HG02884 (cell line): ENCODE results near the gene PRSS57.

Experiments
- ATAC-seq: cut with Tn5 transposase; IDR thresholded peaks from one replicate; pipeline ENCODE4 v1.9.1; 2021; ENCODE audit warnings: mild to moderate bottlenecking, moderate library complexity; ENCODE audit not compliant: unreplicated experiment

PRSS57 gene

DNA sequence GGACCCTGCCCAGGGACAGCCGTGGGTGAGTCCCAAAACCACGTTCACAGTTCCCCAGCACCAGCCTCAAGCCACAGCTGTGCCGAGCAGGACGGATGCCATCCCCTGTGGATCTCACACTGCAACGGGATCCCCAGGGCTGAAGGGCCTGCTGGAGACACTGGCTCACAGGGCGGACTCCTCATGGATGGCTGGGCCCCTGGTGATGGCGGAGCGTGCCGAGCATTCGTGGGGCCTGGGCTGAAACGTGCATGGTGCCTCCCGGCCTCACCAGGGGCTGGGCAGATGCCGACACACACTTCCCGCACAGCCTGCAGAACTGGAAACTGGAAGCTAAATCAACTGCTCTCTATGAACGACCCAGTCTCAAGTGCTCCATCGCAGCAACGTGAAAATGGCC lies 41.8 kb downstream of the PRSS57 start:
- ATAC-seq, result no peak

DNA sequence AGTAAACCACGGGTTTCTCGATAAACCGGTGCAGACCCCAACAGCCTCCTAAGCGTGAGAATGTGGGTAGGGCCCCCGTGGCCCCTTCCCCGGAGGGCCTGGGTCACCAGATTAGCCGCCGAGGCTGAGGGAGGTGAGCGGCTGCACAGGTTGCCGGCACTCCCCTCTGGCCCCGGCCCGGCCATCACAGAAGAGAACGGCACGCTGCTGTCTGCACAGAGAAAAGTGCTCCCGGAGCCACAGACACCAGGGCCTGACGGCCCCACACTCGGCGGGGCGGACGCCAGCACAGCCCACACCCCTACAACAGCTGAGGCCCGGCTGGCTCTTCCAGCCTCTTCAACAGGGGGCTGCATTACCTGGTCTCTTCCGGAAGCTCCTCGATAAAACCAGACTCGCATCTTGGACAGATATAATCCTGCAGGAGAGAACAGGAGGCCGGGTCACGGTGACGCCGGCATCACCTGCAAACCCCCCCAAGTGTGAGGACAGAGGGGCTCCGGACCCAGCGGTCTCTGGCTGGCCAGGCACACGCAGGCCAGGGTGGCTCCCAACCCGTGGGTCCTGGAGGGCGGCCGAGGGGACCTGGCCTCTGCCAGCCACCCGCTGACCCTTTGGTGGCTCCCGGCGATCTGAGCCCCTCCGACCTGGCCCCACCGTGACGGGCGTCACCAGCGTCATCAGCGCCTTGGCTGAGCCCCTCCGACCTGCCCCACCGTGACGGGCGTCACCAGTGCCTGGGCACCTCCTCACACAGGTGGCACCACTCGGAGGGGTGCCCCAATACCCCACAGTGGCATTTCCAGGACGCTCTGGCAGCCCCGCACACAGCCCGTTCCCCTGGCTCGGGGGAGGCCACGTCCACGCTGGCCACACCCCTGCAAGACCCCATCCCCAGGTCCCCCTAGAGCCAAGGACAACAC lies 42.5 kb downstream of the PRSS57 start:
- ATAC-seq, result no peak

DNA sequence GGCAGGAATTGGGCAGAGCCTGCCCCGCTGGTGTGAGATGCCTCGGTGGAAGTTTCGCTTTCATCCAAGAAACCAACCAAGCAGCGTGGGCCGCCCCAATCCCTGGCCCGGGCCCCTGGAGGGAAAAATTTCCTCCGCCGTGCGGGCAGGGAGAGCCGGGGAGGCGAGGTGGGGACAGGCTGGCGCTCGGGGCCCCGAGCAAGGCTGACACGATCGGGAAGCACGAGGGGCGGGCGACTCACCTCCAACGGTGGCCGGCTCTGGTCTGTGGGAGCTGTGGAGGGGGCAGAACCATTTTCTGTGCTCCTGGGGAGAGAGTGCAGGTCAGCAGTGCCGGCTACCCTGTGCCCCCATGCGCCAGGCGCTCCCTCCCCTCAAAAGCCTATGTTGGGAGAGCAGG lies 43.3 kb downstream of the PRSS57 start:
- ATAC-seq, result no peak

DNA sequence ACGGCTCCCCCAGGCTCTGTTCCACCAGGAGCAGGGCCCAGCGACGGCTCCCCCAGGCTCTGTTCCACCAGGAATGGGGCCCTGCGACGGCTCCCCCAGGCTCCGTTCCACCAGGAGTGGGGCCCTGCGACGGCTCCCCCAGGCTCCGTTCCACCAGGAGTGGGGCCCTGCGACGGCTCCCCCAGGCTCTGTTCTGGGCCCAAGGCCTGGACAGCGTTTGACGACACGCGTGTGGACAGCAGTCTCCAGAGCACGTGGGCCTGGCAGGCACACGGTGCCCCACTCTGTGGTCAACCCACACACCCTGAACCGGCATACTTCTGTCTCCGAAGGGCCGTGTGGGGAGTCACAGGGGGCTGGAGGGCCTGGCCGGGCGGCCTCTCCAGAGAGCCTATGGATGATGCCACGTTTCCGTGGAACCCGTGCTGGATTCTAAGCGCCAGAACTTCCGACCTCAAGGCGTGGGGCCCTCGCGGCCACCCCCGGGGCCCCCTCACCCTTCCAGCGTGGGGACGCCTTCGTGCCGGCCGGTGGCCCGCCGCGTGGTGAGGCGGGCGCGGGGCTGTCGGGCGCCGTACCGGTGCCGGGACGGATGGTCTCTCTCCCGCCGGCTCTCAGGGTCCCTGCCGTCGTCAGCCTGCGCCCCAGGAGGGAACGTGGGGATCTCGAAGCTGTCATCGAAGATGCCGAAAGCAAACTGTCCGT lies 44.0 kb downstream of the PRSS57 start:
- no peak for ATAC-seq

DNA sequence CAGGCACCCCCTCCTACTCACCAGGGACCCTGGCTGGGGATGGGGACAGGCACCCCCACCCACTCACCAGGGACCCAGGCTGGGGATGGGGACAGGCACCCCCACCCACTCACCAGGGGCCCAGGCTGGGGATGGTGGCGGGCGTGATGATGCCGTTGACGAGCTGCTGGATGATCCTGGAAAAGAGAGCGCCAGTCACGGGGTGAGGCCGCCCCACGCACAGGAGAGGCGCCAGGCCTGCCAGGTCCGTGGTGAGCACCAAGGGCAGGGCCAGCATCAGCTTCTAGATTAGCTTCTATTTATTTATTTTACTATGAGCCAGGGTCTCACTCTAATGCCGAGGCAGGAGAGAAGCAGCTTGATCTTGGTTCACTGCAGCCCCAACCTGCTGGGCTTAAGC lies 45.1 kb downstream of the PRSS57 start:
- no peak for ATAC-seq

DNA sequence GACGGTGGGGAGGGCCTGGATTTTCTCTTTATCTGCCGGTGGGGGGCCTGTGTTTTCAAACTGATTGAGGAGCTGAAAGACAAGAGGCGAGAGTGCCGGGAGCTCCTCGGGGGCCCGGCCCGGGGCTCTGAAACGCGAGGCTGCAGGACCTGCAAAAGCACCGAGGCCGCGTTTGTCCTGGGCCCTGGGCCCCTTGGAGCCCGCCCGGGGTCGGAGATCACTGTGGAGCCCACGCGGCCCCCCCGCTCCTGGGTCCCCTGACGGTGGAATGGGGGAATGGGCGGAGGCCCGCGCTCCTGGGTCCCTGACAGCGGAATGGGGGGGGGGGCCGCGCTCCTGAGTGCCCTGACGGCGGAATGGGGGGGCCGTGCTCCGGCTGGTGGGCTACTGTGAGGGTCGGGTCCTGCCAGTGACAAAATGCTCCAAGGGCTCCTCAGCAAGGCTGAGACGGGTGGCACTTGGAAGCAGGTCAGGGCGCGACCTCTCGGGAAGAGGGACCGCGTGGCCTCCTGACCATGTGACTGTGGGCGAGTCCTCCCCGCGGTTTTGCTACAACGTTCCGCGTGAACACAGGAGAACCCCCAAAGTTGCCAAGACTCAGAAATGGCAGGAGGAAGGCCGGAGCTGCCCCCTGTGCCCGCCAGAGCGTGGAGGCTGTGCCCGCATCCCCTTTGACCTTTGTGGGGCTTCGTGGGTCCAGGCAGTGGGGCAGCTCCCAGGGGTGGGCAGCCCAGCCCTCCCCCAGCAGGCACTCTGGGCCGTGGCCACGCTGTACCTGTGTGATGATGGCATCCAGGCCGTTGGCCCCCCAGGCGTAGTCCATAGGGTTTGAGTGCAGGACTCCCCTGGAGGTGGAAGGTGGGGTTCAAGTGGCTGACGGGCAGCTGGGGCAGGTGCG lies 46.1 kb downstream of the PRSS57 start:
- no peak for ATAC-seq

DNA sequence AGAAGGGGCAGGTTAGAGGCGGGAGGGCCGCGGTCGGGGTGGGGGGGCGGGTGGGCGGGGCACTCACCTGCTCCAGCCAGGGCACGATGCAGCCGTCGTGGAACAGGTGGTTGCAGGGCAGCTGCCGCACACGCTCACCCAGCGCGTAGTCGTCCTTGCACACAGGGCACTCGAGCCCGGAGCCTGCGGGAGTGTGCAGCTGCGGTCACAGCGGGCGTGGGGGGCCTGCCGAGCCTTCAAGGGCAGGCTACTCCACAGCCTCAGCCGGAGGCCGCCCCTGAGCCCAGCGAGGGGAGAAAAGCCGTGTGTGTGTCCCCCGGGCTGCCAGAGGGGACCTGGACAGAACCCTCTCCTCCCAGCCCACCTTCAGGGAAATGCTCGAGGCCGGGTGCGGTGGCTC lies 46.9 kb downstream of the PRSS57 start:
- ATAC-seq, result no peak

DNA sequence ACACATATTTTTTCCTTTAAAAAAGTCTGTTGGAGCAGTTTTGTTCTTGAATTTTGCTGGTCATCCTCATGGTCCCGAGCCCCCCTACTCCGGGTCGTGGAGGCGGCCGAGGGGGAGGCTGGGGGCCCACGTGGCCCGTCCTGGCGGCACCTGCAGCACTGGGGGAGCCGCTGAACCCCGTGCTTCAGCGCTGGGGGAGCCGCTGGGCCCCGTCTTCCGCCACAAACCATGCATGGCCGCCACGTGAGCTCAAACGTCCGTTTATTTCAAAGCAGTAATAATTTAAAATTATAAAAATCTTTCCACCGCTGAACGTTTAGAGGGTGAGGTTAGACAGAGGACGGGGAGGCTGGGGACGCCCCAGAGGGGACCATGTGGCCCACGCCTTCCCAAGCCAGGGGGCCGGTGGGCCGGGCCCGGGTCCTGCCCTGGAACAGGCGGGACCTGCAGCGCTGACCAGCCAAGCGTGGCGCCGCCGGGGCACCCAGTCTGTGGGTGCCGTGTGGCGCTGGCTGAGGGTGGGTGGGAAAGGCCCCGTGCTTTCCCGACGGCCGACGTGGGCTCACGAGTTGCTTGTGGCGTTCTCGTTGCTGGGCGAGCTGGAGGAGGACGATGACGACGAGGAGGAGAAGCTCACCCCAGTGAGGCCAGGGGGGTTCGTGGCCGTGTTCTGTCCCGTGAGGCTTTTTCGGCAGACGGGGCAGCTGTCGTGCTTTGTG lies 47.5 kb downstream of the PRSS57 start:
- no peak for ATAC-seq

DNA sequence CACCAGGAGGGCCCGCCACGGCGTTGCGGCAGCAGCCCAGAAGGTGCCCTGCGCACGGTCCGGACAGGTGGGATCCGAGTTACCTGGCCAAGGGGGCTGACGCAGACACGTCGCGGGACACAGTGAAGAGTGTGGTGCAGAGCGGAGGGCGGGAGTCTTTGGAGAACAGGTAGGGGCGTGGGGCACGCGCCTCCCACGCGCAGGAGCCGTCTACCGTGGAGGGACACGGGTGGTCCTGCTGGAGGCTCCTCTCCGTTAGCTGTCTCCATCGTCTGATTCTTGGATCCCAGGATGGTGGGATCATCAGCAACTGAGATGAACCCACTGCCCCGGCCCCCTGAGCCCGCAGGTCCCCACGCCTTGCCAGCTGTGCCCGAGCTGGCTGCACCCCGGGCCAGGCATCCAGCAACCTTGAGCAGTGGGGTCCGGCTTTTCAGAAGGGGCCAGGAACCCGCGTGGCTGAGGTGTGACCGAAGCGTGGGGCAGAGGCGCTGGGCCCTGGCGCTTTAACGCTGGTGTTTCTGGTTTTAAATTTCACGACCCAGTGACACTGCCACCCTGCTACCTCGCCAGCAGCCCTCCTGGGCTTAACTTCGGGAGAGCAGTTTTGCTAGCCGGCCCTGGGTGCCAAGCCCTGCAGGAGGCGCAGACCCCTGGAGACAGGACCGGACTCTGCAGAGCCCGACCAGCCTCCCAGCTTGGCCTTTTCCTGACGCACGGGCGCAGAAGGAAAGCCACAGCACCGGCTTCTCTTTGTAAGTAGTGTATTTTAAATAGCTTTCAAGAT lies 48.3 kb downstream of the PRSS57 start:
- ATAC-seq, result no peak

DNA sequence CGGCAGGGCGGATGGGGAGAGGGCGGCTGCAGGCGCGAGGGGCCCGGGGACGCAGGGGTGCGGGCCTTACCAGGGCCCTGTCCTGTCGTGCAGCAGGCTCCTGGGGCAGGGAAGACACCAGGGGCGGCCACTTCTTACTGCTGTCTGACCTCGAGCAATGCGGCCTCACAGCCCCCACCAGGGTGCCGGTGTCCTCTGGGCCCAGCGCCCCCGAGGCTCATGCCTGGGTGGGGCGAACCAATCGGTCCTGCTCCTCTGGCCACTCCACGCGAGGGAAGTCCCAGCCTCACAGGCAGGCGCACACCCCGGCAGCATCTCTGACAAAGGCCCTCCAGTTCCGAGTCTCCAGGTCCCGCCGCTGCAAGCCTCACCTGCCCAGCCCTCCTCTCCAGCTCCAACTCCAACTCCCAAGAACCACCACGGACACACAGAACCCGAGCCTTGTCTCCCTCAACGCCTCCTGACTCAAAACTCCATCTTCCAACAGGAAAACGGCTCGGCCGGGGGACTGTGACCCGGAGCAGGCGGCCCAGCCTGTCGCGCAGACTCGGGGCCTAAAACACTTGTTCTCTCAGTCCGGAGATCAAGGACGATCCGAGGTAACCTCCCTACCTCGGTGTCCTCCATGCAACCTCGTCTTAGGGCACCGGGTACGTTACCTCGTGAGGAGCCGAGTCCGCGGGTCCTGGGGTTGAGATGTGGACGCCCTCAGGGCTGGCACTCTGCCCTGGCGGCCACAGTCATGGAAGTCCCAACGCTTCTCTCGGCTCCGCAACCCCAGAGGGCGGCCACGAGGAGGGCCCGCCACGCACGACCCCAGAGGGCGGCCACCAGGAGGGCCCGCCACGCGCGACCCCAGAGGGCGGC lies 49.1 kb downstream of the PRSS57 start:
- no peak for ATAC-seq

DNA sequence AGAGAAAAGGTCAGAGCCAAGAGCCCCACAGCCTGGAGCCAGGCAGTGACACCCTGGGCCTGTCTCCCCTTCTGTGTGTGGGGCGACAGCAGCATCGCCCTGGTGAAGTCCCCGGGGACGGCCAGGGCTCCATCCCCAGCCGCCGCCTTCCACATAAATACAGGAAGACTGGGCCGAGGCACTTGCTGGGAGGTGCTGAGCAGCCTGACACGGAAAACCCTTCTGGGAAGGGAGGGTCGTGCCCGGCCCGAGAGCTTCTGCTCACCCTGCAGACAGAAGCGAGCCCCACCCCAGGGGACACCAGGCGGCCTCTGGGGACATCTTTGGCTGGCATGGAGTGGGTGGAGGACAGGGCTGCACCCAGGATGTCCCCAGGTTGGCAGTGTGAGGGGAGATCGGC lies 50.5 kb downstream of the PRSS57 start:
- ATAC-seq, result no peak

DNA sequence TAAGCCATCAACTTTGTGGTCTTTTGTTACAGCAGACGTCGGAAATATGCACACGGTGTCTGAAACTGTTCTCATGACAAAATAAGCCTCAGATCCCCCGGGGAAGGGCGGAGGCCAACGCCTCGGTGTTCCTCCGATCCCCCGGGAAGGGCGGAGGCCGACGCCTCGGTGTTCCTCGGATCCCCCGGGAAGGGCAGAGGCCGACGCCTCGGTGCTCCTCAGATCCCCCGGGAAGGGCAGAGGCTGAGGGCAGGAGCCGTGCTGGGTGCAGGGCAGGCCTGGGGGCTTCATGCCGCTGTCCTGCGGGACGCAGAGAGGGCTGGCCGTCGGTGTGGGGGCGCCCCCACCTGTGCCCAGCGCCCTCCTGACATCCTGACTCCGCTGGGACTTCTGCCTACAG lies 50.9 kb downstream of the PRSS57 start:
- no peak for ATAC-seq

DNA sequence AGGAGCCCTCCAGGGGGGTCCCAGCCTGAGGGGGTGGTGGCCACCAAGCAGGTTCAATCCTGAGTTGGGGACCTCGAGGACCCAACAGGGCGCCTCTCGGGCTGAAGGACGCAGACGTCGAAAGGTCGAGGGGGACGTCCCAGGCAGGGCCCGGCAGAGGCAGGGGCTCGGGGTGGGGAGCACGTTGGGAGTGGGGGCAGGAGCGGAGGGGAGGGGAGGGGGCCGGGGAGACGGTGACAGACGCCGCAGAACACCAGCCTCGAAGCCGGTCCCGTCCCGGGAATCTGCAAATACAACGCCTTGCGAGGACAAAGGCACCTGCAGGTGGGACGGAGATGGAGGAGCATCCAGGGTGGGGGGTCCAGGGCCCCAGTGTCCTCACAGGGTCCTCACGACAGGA lies 51.5 kb downstream of the PRSS57 start:
- no peak for ATAC-seq

DNA sequence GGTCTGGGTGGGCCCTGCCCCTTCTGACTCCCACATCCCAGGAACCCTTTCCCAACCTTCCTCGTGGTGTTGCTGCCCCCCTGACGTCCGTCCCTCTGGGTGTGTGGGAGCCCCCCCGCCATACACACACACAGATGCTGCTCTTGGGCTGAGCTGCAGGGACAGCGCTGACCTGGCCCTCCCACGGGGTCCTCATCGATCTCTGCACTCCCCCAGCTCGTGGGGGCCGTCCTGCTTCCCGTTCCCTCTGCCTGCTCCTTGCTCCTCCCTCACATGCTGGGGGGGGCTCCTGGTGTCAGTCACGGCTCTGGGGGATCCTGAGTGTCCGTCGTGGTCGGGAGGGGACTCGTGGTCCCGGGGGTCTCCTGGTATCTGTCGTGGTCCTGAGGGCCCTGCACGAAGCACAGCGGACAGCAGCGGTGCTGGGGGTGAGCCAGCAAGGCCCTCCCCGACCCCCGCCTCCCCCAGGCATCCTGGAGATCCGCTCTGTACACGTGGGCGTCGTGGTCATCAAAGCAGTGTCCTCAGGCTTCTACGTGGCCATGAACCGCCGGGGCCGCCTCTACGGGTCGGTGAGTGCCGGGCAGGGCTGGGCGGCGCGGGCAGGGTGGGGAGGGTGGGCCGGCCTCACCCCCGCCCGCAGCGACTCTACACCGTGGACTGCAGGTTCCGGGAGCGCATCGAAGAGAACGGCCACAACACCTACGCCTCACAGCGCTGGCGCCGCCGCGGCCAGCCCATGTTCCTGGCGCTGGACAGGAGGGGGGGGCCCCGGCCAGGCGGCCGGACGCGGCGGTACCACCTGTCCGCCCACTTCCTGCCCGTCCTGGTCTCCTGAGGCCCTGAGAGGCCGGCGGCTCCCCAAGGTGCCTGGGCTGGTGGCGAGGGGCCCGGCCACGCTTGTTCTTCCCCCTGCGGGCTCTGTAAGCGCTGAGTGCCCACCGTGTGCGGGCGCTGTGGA lies 52.2 kb downstream of the PRSS57 start:
- no peak for ATAC-seq

DNA sequence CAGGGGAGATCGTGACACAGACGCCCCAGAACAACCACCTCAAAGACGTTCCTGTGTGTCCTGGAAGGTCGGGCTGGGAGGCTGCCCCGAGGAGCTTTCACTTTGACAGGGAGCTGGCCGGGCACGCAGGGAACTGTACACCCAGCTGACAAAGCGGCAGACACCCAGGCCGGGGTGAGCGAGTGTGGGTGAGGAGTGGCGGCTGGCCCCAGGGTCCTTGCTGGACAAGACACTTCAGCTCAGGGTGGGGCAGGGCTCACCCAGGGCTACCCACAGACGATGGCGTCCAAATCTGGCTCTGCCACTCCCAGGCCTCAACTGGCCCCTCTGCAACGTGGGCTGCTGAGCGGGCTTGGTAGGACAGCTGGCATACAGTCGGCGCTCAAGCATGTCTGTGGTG lies 53.5 kb downstream of the PRSS57 start:
- no peak for ATAC-seq

DNA sequence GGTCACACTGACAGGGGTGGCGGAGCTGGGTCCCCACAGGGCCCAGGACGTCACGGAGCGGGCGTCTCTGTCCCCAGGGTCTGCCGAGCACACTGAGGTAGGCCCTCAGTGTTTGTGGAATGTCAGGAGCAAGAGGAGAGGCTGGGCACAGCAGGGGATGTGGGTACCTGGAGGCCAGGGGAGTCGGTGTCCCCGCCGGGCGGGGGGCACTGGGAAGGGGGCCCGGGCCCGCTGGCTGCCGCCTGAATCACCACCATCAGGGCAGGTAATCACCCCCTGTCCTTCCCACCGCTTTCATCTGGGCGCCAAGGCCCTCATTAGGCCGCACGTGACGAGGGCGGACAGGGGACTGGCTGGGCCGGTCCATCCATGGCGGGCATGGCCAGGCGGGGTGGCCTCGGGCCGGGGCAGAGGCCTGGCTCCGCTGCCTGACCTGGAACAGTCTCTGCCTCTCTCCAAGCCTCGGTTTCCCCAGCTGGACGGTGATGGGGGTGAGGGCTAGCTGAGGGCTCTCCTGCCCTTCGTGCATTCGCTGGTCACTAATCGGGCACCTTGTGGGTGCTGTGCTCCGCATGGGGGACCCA lies 54.6 kb downstream of the PRSS57 start:
- no peak for ATAC-seq

DNA sequence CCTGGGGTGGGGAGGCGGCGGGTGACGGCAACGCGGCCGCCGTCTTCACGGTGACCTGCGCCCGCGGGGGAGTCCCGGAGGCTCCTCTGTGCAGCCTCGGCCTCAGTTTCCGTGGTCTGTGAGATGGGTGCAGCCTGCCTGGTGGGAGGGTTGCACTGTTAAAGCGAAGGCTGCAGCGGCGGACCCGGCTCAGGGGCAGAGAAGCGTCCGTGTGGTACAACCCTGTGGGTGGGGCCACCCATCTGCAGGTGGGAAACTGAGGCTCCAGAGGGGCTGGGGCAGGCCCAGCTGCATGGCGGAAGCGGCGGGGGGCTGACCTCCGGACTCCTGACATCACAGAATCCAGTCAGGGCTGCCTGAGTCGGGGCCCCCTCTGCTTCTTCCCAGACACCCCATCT lies 55.1 kb downstream of the PRSS57 start:
- no peak for ATAC-seq
